NCI-H1105 treated with DMSO at 0.1 percent for 48 hours (cell line): ENCODE data around the gene MFAP5.
"Not testable (repeated sequence)": the region's sequence is repeated elsewhere in the genome, so short reads cannot be mapped to it uniquely, and the experiment has no call there.

Source experiments
- DNase-seq: peaks from one replicate; lab custom pipeline; 2025; lab: John Stamatoyannopoulos, UW

MFAP5 gene

GRCh38 chr12:8675591-8676036, 13.0 kb upstream of the MFAP5 start:
- DNase-seq, result no peak

GRCh38 chr12:8672381-8672780, 9.8 kb upstream of the MFAP5 start:
- DNase-seq, result no peak

- no peak for DNase-seq
Observed at GRCh38 chr12:8668441-8668840, 5.8 kb upstream of the MFAP5 start.

GRCh38 chr12:8667270-8667669, 4.6 kb upstream of the MFAP5 start:
- no peak for DNase-seq

- DNase-seq, result no peak
Observed at GRCh38 chr12:8665759-8666158, 3.1 kb upstream of the MFAP5 start.

- DNase-seq, result no peak
Observed at GRCh38 chr12:8664228-8664913, 1.7 kb upstream of the MFAP5 start.

GRCh38 chr12:8661751-8662150, 875 bp downstream of the MFAP5 start:
- no peak for DNase-seq

GRCh38 chr12:8661016-8661415, 1.6 kb downstream of the MFAP5 start:
- no peak for DNase-seq

- DNase-seq, result no peak
Observed at GRCh38 chr12:8658346-8658745, 4.3 kb downstream of the MFAP5 start.

GRCh38 chr12:8655421-8655820, 7.2 kb downstream of the MFAP5 start:
- no peak for DNase-seq

- DNase-seq, result no peak
Observed at GRCh38 chr12:8648576-8649205, 13.9 kb downstream of the MFAP5 start.

GRCh38 chr12:8647968-8648367, 14.7 kb downstream of the MFAP5 start:
- no peak for DNase-seq

GRCh38 chr12:8644345-8645248, 18.0 kb downstream of the MFAP5 start:
- DNase-seq, result no peak

GRCh38 chr12:8642775-8643174, 19.9 kb downstream of the MFAP5 start:
- no peak for DNase-seq

GRCh38 chr12:8639936-8640335, 22.7 kb downstream of the MFAP5 start:
- DNase-seq, result no peak

- DNase-seq, result no peak
Observed at GRCh38 chr12:8638951-8639350, 23.7 kb downstream of the MFAP5 start.

GRCh38 chr12:8637666-8638065, 25.0 kb downstream of the MFAP5 start:
- DNase-seq, result no peak

GRCh38 chr12:8637244-8637643, 25.4 kb downstream of the MFAP5 start:
- DNase-seq, result no peak

GRCh38 chr12:8636581-8636980, 26.0 kb downstream of the MFAP5 start:
- DNase-seq, result no peak

GRCh38 chr12:8636007-8636346, 26.6 kb downstream of the MFAP5 start:
- DNase-seq, result not testable (repeated sequence)

GRCh38 chr12:8635342-8636006, 27.2 kb downstream of the MFAP5 start:
- not testable (repeated sequence) for DNase-seq

GRCh38 chr12:8630131-8630530, 32.5 kb downstream of the MFAP5 start:
- DNase-seq, result no peak
